Right kidney (tissue), 1 donor: ENCODE results near the gene PEBP1.
"Not testable (repeated sequence)": the region's sequence is repeated elsewhere in the genome, so short reads cannot be mapped to it uniquely, and the experiment has no call there.

Source experiments
- DNase-seq: peaks from one replicate; pipeline ENCODE4 v3.0.0-alpha.2; 2016

The PEBP1 gene

GRCh38 chr12:118126119-118126757 is 9.7 kb upstream of the PEBP1 start:
- DNase-seq, result no peak

GRCh38 chr12:118127867-118128266 is 8.1 kb upstream of the PEBP1 start:
- DNase-seq, result no peak

- DNase-seq, result not testable (repeated sequence)
Measured at GRCh38 chr12:118129436-118129835, 6.5 kb upstream of the PEBP1 start.

- no peak for DNase-seq
Measured at GRCh38 chr12:118136559-118137003, 657 bp downstream of the PEBP1 start.

- no peak for DNase-seq
Measured at GRCh38 chr12:118137148-118137678, 1.3 kb downstream of the PEBP1 start.

GRCh38 chr12:118140825-118141224 is 4.9 kb downstream of the PEBP1 start:
- no peak for DNase-seq

GRCh38 chr12:118144499-118144898 is 8.6 kb downstream of the PEBP1 start:
- no peak for DNase-seq

- no peak for DNase-seq
Measured at GRCh38 chr12:118145113-118145797, 9.3 kb downstream of the PEBP1 start.

- DNase-seq, result no peak
Measured at GRCh38 chr12:118145798-118146156, 9.9 kb downstream of the PEBP1 start.

- DNase-seq, result no peak
Measured at GRCh38 chr12:118148287-118148686, 12.4 kb downstream of the PEBP1 start.

GRCh38 chr12:118150625-118151024 is 14.7 kb downstream of the PEBP1 start:
- DNase-seq, result no peak

- no peak for DNase-seq
Measured at GRCh38 chr12:118151755-118152154, 15.8 kb downstream of the PEBP1 start.

GRCh38 chr12:118160536-118160935 is 24.6 kb downstream of the PEBP1 start:
- DNase-seq, result no peak

- no peak for DNase-seq
Measured at GRCh38 chr12:118164798-118165486, 29.0 kb downstream of the PEBP1 start.

- no peak for DNase-seq
Measured at GRCh38 chr12:118166946-118167345, 31.0 kb downstream of the PEBP1 start.

GRCh38 chr12:118175823-118176447 is 40.0 kb downstream of the PEBP1 start:
- DNase-seq, result no peak

- no peak for DNase-seq
Measured at GRCh38 chr12:118183155-118183554, 47.2 kb downstream of the PEBP1 start.

- no peak for DNase-seq
Measured at GRCh38 chr12:118183711-118184110, 47.8 kb downstream of the PEBP1 start.

- no peak for DNase-seq
Measured at GRCh38 chr12:118185602-118186397, 49.9 kb downstream of the PEBP1 start.

- DNase-seq, result peak; percentile 11
Measured at GRCh38 chr12:118187751-118188435, 52.0 kb downstream of the PEBP1 start.

- DNase-seq, result peak; percentile 63
Measured at GRCh38 chr12:118188690-118189371, 52.9 kb downstream of the PEBP1 start.
